Measurements from ENCODE around the gene GLYR1.
"Not testable (repeated sequence)": the region's sequence is repeated elsewhere in the genome, so short reads cannot be mapped to it uniquely, and the experiment has no call there.

GLYR1 gene

GRCh38 chr16:4846901-4847773 is at the start of gene GLYR1, which contains the start of gene UBN1:
TSS of gene GLYR1 (minus strand) at chr16:4847288. CDS start at chr16:4847265, 23 bp downstream.
TSS of gene UBN1 (plus strand) at chr16:4847481. CDS start at chr16:4852918, 5,437 bp downstream.
- peak; percentile 96 for DNase-seq

GRCh38 chr16:4896761-4897160 is 49.7 kb upstream of the GLYR1 start:
- DNase-seq: not testable (repeated sequence)

GRCh38 chr16:4895366-4895765 is 48.3 kb upstream of the GLYR1 start:
- DNase-seq: no peak

GRCh38 chr16:4894276-4895150 is 47.4 kb upstream of the GLYR1 start:
- peak; percentile 20 for DNase-seq

- DNase-seq: no peak
Observed at GRCh38 chr16:4893103-4893862, 46.2 kb upstream of the GLYR1 start.

GRCh38 chr16:4892361-4893102 is 45.4 kb upstream of the GLYR1 start:
- peak; percentile 34 for DNase-seq

GRCh38 chr16:4891886-4892216 is 44.8 kb upstream of the GLYR1 start:
- DNase-seq: no peak

- DNase-seq: no peak
Observed at GRCh38 chr16:4891097-4891885, 44.2 kb upstream of the GLYR1 start.

GRCh38 chr16:4890686-4891085 is 43.6 kb upstream of the GLYR1 start:
- DNase-seq: no peak

- DNase-seq: no peak
Observed at GRCh38 chr16:4890026-4890425, 42.9 kb upstream of the GLYR1 start.

- no peak for DNase-seq
Observed at GRCh38 chr16:4888428-4889135, 41.5 kb upstream of the GLYR1 start.

- DNase-seq: peak; percentile 74
Observed at GRCh38 chr16:4886151-4886550, 39.1 kb upstream of the GLYR1 start.

GRCh38 chr16:4884972-4885874 is 38.1 kb upstream of the GLYR1 start:
- no peak for DNase-seq

- no peak for DNase-seq
Observed at GRCh38 chr16:4884209-4884608, 37.1 kb upstream of the GLYR1 start.

- DNase-seq: no peak
Observed at GRCh38 chr16:4883501-4883900, 36.4 kb upstream of the GLYR1 start.

- DNase-seq: peak; percentile 33
Observed at GRCh38 chr16:4882633-4883285, 35.7 kb upstream of the GLYR1 start.

GRCh38 chr16:4882000-4882632 is 35.0 kb upstream of the GLYR1 start:
- no peak for DNase-seq

- DNase-seq: no peak
Observed at GRCh38 chr16:4880006-4880580, 33.0 kb upstream of the GLYR1 start.
